Ramos (cell line): ENCODE results near the gene PAX8.
"Not testable (repeated sequence)": the region's sequence is repeated elsewhere in the genome, so short reads cannot be mapped to it uniquely, and the experiment has no call there.

Experiments used
- in situ Hi-C: fragments of 300-500 bp; cut with MboI; formaldehyde crosslinking; loops from one replicate; pipeline ENCODE4 v1.14.3; 2022; ENCODE audit warnings: low sequenced_read_pairs; ENCODE audit not compliant: unreplicated experiment

Gene PAX8

GRCh38 chr2:113240150-113240914 lies 38.4 kb downstream of the PAX8 start:
- in situ Hi-C loops, result no loop called here

GRCh38 chr2:113238871-113239839 lies 39.6 kb downstream of the PAX8 start:
- in situ Hi-C loops, result no loop called here

- in situ Hi-C loops, result no loop called here
Measured at GRCh38 chr2:113237604-113238160, 41.0 kb downstream of the PAX8 start.

GRCh38 chr2:113236367-113237159 lies 42.2 kb downstream of the PAX8 start:
- in situ Hi-C loops, result no loop called here

GRCh38 chr2:113235347-113236226 lies 43.1 kb downstream of the PAX8 start:
- in situ Hi-C loops, result not testable (repeated sequence)

GRCh38 chr2:113234721-113235346 lies 43.9 kb downstream of the PAX8 start:
- in situ Hi-C loops, result no loop called here

- in situ Hi-C loops, result no loop called here
Measured at GRCh38 chr2:113233593-113234550, 44.8 kb downstream of the PAX8 start.

GRCh38 chr2:113232740-113233139 lies 46.0 kb downstream of the PAX8 start:
- in situ Hi-C loops, result no loop called here

- in situ Hi-C loops, result no loop called here
Measured at GRCh38 chr2:113232123-113232522, 46.6 kb downstream of the PAX8 start.

- in situ Hi-C loops, result no loop called here
Measured at GRCh38 chr2:113231064-113231463, 47.7 kb downstream of the PAX8 start.

- in situ Hi-C loops, result no loop called here
Measured at GRCh38 chr2:113230531-113230930, 48.2 kb downstream of the PAX8 start.

- in situ Hi-C loops, result no loop called here
Measured at GRCh38 chr2:113229795-113230194, 48.9 kb downstream of the PAX8 start.

- in situ Hi-C loops, result no loop called here
Measured at GRCh38 chr2:113228991-113229716, 49.6 kb downstream of the PAX8 start.

GRCh38 chr2:113228351-113228750 lies 50.4 kb downstream of the PAX8 start:
- in situ Hi-C loops, result no loop called here

GRCh38 chr2:113227698-113228097 lies 51.0 kb downstream of the PAX8 start:
- in situ Hi-C loops, result no loop called here

GRCh38 chr2:113227290-113227689 lies 51.4 kb downstream of the PAX8 start:
- in situ Hi-C loops, result no loop called here

GRCh38 chr2:113226462-113226861 lies 52.3 kb downstream of the PAX8 start:
- in situ Hi-C loops, result no loop called here
